HepG2 (cell line): ENCODE measurements around the gene MSI2. TPM values are rescaled to one million over a fixed set of nuclear protein-coding genes. Genes with fewer than 3 reads are reported as not detected.

ENCODE experiments used
- ARID5B ChIP-seq: IDR thresholded peaks from 2 replicates; pipeline ENCODE4 v1.4.0; 2020; ENCODE audit warnings: mild to moderate bottlenecking, missing genetic modification reagents
- ARNTL ChIP-seq: sonication (generic); formaldehyde crosslinking; IDR thresholded peaks from 2 replicates; pipeline ENCODE4 v1.4.0; 2020; ENCODE audit warnings: mild to moderate bottlenecking, missing genetic modification reagents
- ATRX ChIP-seq: sonication (generic); formaldehyde crosslinking; IDR thresholded peaks from 2 replicates; pipeline ENCODE4 v1.4.0; 2020; ENCODE audit warnings: missing genetic modification reagents, borderline replicate concordance
- IKZF4 ChIP-seq: sonication (generic); formaldehyde crosslinking; IDR thresholded peaks from 2 replicates; pipeline ENCODE4 v1.5.1; 2020; ENCODE audit warnings: borderline replicate concordance, mild to moderate bottlenecking, low read depth, missing genetic modification reagents; ENCODE audit errors: not compliant biosample characterization
- KDM5A ChIP-seq: fragments of 200-600 bp; sonication (generic); IDR thresholded peaks from 2 replicates; pipeline ENCODE4 v1.7.0; 2018; ENCODE audit warnings: antibody characterized with exemption, mild to moderate bottlenecking, low read length, borderline replicate concordance
- KLF6 ChIP-seq: IDR thresholded peaks from 2 replicates; pipeline ENCODE4 v1.8.0; 2016; ENCODE audit warnings: missing biosample characterization, missing genetic modification reagents
- PAWR ChIP-seq: sonication (generic); formaldehyde crosslinking; IDR thresholded peaks from 2 replicates; pipeline ENCODE4 v1.4.0; 2020; ENCODE audit warnings: missing genetic modification reagents, mild to moderate bottlenecking, borderline replicate concordance
- SPEN ChIP-seq: sonication (generic); formaldehyde crosslinking; IDR thresholded peaks from 2 replicates; pipeline ENCODE4 v1.5.1; 2020; ENCODE audit warnings: low read depth, mild to moderate bottlenecking, missing genetic modification reagents
- TAF15 ChIP-seq: fragments of 200-400 bp; formaldehyde crosslinking; IDR thresholded peaks from one replicate; pipeline ENCODE4 v1.6.1; 2018; ENCODE audit warnings: mild to moderate bottlenecking, low read depth, low read length; ENCODE audit not compliant: poor library complexity, severe bottlenecking
- TEAD2 ChIP-seq: sonication (generic); formaldehyde crosslinking; IDR thresholded peaks from 2 replicates; pipeline ENCODE4 v1.9.0; 2021; ENCODE audit warnings: missing genetic modification reagents
- ZBTB26 ChIP-seq: IDR thresholded peaks from 2 replicates; pipeline ENCODE4 v1.6.1; 2016; ENCODE audit warnings: missing compliant biosample characterization, missing genetic modification reagents, borderline replicate concordance
- ZFAT ChIP-seq: sonication (generic); formaldehyde crosslinking; conservative IDR thresholded peaks from 2 replicates; pipeline ENCODE4 v1.8.1; 2023; ENCODE audit warnings: missing genetic modification reagents, inconsistent platforms
- ZFP41 ChIP-seq: sonication (generic); formaldehyde crosslinking; IDR thresholded peaks from 2 replicates; pipeline ENCODE4 v1.4.0; 2020; ENCODE audit warnings: mild to moderate bottlenecking, missing genetic modification reagents, borderline replicate concordance
- ZFX ChIP-seq: sonication (generic); formaldehyde crosslinking; IDR thresholded peaks from 2 replicates; pipeline ENCODE4 v1.4.0; 2020; ENCODE audit warnings: mild to moderate bottlenecking, low read depth, missing genetic modification reagents, moderate library complexity
- ZIK1 ChIP-seq: sonication (generic); formaldehyde crosslinking; IDR thresholded peaks from 2 replicates; pipeline ENCODE4 v1.5.0; 2020; ENCODE audit warnings: mild to moderate bottlenecking, low read depth, missing genetic modification reagents, borderline replicate concordance
- ZNF234 ChIP-seq: sonication (generic); formaldehyde crosslinking; conservative IDR thresholded peaks from 2 replicates; pipeline ENCODE4 v1.5.1; 2020; ENCODE audit warnings: mild to moderate bottlenecking, missing genetic modification reagents
- ZNF256 ChIP-seq: sonication (generic); formaldehyde crosslinking; conservative IDR thresholded peaks from 2 replicates; pipeline ENCODE4 v1.4.0; 2020; ENCODE audit warnings: missing genetic modification reagents
- ZNF34 ChIP-seq: sonication (generic); formaldehyde crosslinking; IDR thresholded peaks from 2 replicates; pipeline ENCODE4 v1.4.0; 2020; ENCODE audit warnings: mild to moderate bottlenecking, missing genetic modification reagents, borderline replicate concordance
- ZNF432 ChIP-seq: sonication (generic); formaldehyde crosslinking; IDR thresholded peaks from 2 replicates; pipeline ENCODE4 v1.5.0; 2020; ENCODE audit warnings: missing genetic modification reagents, mild to moderate bottlenecking, borderline replicate concordance
- ZNF639 ChIP-seq: conservative IDR thresholded peaks from 2 replicates; pipeline ENCODE4 v1.6.1; 2018; ENCODE audit warnings: missing genetic modification reagents
- ZSCAN30 ChIP-seq: sonication (generic); formaldehyde crosslinking; IDR thresholded peaks from 2 replicates; pipeline ENCODE4 v1.5.0; 2020; ENCODE audit warnings: mild to moderate bottlenecking, missing genetic modification reagents
- polyA plus RNA-seq, 8 experiments: library from polyadenylated mRNA; depleted of rRNA in 3 of 8; stranded (reverse) in 7 of 8; unstranded in 1 of 8; fragments of >200 nt; fragmentation: Illumina TruSeq in 4 of 8; extraction: Trizol in 4 of 8; gene quantifications; 2 replicates each; pipeline versions ENCODE4 v1.2.1 to v1.2.3, GENCODE V29; 2011 to 2016; ENCODE audit warnings: low read depth in 4 of 8, missing spikeins in 1 of 8, mixed read lengths in 1 of 8; ENCODE audit not compliant: insufficient read depth in 1 of 8
- total RNA-seq, 5 experiments: library from RNA; depleted of rRNA; stranded (reverse); fragments of >200 nt; fragmentation: Illumina TruSeq; extraction: Trizol; gene quantifications; 2 replicates each; pipeline ENCODE4 v1.2.3, GENCODE V29; 2016; ENCODE audit warnings: low read depth in 1 of 5

The MSI2 gene
- total and polyA plus RNA-seq, 2 of the 13 experiments (the other 11 are each of a cell fraction or from before 2014, with no cell fraction given), result 77.5 to 78.4 TPM

GRCh38 chr17:57561072-57561861, 304.9 kb downstream of the MSI2 start (continued):
- TF ChIP-seq ZNF639 (CRISPR knock-in tag) (peak; percentile 93), KDM5A (no peak; the same call in 1 of the 2 replicates), ZBTB26 (CRISPR knock-in tag) (peak; percentile 85; the same call in 1 of the 2 replicates), PAWR (CRISPR knock-in tag) (0 out of 2 replicates have a peak, but pooled peaks have one; percentile 40), ZNF234 (CRISPR knock-in tag) (0 out of 2 replicates have a peak, but pooled peaks have one; percentile 84), ZSCAN30 (CRISPR knock-in tag) (no peak; the same call in 1 of the 2 replicates), ZIK1 (CRISPR knock-in tag) (peak; percentile 73; the same call in 1 of the 2 replicates), ZFP41 (CRISPR knock-in tag) (peak; percentile 86; the same call in 1 of the 2 replicates), SPEN (CRISPR knock-in tag) (peak; percentile 97), IKZF4 (CRISPR knock-in tag) (peak; percentile 37), ARID5B (CRISPR knock-in tag) (peak; percentile 100), TAF15 (no peak), ZFAT (CRISPR knock-in tag) (no peak), ZFX (CRISPR knock-in tag) (peak; percentile 81), TEAD2 (CRISPR knock-in tag) (0 out of 2 replicates have a peak, but pooled peaks have one; percentile 16), ARNTL (CRISPR knock-in tag) (peak; percentile 97), ZNF432 (CRISPR knock-in tag) (no peak), ZNF34 (CRISPR knock-in tag) (peak; percentile 92; the same call in 1 of the 2 replicates), KLF6 (CRISPR knock-in tag) (peak; percentile 97), ZNF256 (CRISPR knock-in tag) (0 out of 2 replicates have a peak, but pooled peaks have one; percentile 84), ATRX (CRISPR knock-in tag) (no peak)
